HG03571 (cell line): ENCODE data around the gene FTCD.
"Not testable (repeated sequence)": the region's sequence is repeated elsewhere in the genome, so short reads cannot be mapped to it uniquely, and the experiment has no call there.

Experiments
- ATAC-seq: cut with Tn5 transposase; IDR thresholded peaks from one replicate; pipeline ENCODE4 v1.9.1; 2021; ENCODE audit not compliant: unreplicated experiment

The FTCD gene

GRCh38 chr21:46154155-46154954 lies 1.0 kb downstream of the FTCD start:
- ATAC-seq: no peak

- ATAC-seq: no peak
Observed at GRCh38 chr21:46153247-46154154, 1.9 kb downstream of the FTCD start.

- no peak for ATAC-seq
Observed at GRCh38 chr21:46152927-46153246, 2.5 kb downstream of the FTCD start.

- no peak for ATAC-seq
Observed at GRCh38 chr21:46151989-46152926, 3.1 kb downstream of the FTCD start.

- no peak for ATAC-seq
Observed at GRCh38 chr21:46151261-46151988, 4.0 kb downstream of the FTCD start.

- no peak for ATAC-seq
Observed at GRCh38 chr21:46150491-46151121, 4.8 kb downstream of the FTCD start.

GRCh38 chr21:46150073-46150472 lies 5.3 kb downstream of the FTCD start:
- ATAC-seq: no peak

GRCh38 chr21:46149205-46149901 lies 6.0 kb downstream of the FTCD start:
- ATAC-seq: no peak

GRCh38 chr21:46148106-46148505 lies 7.3 kb downstream of the FTCD start:
- no peak for ATAC-seq

- ATAC-seq: not testable (repeated sequence)
Observed at GRCh38 chr21:46147429-46147828, 8.0 kb downstream of the FTCD start.

GRCh38 chr21:46146856-46147255 lies 8.5 kb downstream of the FTCD start:
- ATAC-seq: no peak

- no peak for ATAC-seq
Observed at GRCh38 chr21:46145840-46146691, 9.3 kb downstream of the FTCD start.

- ATAC-seq: no peak
Observed at GRCh38 chr21:46145159-46145839, 10.1 kb downstream of the FTCD start.

GRCh38 chr21:46144464-46145070 lies 10.8 kb downstream of the FTCD start:
- no peak for ATAC-seq

- no peak for ATAC-seq
Observed at GRCh38 chr21:46142582-46143473, 12.6 kb downstream of the FTCD start.

GRCh38 chr21:46141767-46142581 lies 13.4 kb downstream of the FTCD start:
- ATAC-seq: no peak
